Ishikawa (cell line): Measurements from ENCODE around the gene PNMA6E.

Source experiments
- CEBPB ChIP-seq: IDR thresholded peaks from 2 replicates; pipeline ENCODE4 v1.6.1; 2012
- CREB1 ChIP-seq: IDR thresholded peaks from 2 replicates; pipeline ENCODE4 v1.6.1; 2012; ENCODE audit warnings: low read depth
- EGR1 ChIP-seq: IDR thresholded peaks from 2 replicates; pipeline ENCODE4 v1.6.1; 2012
- EP300 ChIP-seq: IDR thresholded peaks from 2 replicates; pipeline ENCODE4 v1.6.1; 2012; ENCODE audit warnings: borderline replicate concordance
- FOXM1 ChIP-seq: IDR thresholded peaks from 2 replicates; pipeline ENCODE4 v1.6.1; 2012; ENCODE audit warnings: low read depth, borderline replicate concordance
- NFIC ChIP-seq: IDR thresholded peaks from 2 replicates; pipeline ENCODE4 v1.6.1; 2012
- RAD21 ChIP-seq: IDR thresholded peaks from 2 replicates; pipeline ENCODE4 v1.6.1; 2012; ENCODE audit warnings: low read depth
- TAF1 ChIP-seq: IDR thresholded peaks from 2 replicates; pipeline ENCODE4 v1.6.1; 2012; ENCODE audit warnings: low read depth, mild to moderate bottlenecking
- TCF12 ChIP-seq: IDR thresholded peaks from 2 replicates; pipeline ENCODE4 v1.6.1; 2012; ENCODE audit warnings: low read depth
- TEAD4 ChIP-seq: IDR thresholded peaks from 2 replicates; pipeline ENCODE4 v1.6.1; 2012
- YY1 ChIP-seq: IDR thresholded peaks from 2 replicates; pipeline ENCODE4 v1.6.1; 2012; ENCODE audit warnings: low read depth
- ZBTB7A ChIP-seq: IDR thresholded peaks from 2 replicates; pipeline ENCODE4 v1.6.1; 2012; ENCODE audit warnings: low read depth
- TF ChIP-seq, protein P1 (sequence below): IDR thresholded peaks from 2 replicates; pipeline ENCODE4 v1.6.1; 2012
- TF ChIP-seq, protein P2 (sequence below): IDR thresholded peaks from 2 replicates; pipeline ENCODE4 v1.6.1; 2012; ENCODE audit warnings: low read depth, mild to moderate bottlenecking
- TF ChIP-seq, protein P3 (sequence below): IDR thresholded peaks from 2 replicates; pipeline ENCODE4 v1.6.1; 2012

Gene PNMA6E

GRCh38 chrX:153434801-153435200, 33.7 kb upstream of the PNMA6E start:
- no peak for TF ChIP-seq EGR1
- TF ChIP-seq RAD21: no peak
- TF ChIP-seq YY1: no peak
- TF ChIP-seq EP300: no peak
- TF ChIP-seq, protein P1, sequence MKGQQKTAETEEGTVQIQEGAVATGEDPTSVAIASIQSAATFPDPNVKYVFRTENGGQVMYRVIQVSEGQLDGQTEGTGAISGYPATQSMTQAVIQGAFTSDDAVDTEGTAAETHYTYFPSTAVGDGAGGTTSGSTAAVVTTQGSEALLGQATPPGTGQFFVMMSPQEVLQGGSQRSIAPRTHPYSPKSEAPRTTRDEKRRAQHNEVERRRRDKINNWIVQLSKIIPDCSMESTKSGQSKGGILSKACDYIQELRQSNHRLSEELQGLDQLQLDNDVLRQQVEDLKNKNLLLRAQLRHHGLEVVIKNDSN: no peak
- TF ChIP-seq CREB1: no peak
- TF ChIP-seq, protein P2, sequence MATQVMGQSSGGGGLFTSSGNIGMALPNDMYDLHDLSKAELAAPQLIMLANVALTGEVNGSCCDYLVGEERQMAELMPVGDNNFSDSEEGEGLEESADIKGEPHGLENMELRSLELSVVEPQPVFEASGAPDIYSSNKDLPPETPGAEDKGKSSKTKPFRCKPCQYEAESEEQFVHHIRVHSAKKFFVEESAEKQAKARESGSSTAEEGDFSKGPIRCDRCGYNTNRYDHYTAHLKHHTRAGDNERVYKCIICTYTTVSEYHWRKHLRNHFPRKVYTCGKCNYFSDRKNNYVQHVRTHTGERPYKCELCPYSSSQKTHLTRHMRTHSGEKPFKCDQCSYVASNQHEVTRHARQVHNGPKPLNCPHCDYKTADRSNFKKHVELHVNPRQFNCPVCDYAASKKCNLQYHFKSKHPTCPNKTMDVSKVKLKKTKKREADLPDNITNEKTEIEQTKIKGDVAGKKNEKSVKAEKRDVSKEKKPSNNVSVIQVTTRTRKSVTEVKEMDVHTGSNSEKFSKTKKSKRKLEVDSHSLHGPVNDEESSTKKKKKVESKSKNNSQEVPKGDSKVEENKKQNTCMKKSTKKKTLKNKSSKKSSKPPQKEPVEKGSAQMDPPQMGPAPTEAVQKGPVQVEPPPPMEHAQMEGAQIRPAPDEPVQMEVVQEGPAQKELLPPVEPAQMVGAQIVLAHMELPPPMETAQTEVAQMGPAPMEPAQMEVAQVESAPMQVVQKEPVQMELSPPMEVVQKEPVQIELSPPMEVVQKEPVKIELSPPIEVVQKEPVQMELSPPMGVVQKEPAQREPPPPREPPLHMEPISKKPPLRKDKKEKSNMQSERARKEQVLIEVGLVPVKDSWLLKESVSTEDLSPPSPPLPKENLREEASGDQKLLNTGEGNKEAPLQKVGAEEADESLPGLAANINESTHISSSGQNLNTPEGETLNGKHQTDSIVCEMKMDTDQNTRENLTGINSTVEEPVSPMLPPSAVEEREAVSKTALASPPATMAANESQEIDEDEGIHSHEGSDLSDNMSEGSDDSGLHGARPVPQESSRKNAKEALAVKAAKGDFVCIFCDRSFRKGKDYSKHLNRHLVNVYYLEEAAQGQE: no peak
- no peak for TF ChIP-seq CEBPB
- no peak for TF ChIP-seq FOXM1
- no peak for TF ChIP-seq ZBTB7A
- TF ChIP-seq TEAD4: no peak
- TF ChIP-seq, protein P3, sequence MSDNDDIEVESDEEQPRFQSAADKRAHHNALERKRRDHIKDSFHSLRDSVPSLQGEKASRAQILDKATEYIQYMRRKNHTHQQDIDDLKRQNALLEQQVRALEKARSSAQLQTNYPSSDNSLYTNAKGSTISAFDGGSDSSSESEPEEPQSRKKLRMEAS: no peak
- TF ChIP-seq TAF1: no peak
- TF ChIP-seq TCF12: no peak
- TF ChIP-seq NFIC: no peak

GRCh38 chrX:153433781-153434285, 32.7 kb upstream of the PNMA6E start:
- TF ChIP-seq CREB1 (no peak), TCF12 (no peak), FOXM1 (no peak), NFIC (no peak)
- TF ChIP-seq, protein P1: no peak
- TF ChIP-seq, protein P2: no peak

GRCh38 chrX:153433161-153433680, 32.1 kb upstream of the PNMA6E start:
- TF ChIP-seq, protein P3: no peak
- TF ChIP-seq RAD21 (no peak), EGR1 (no peak), CREB1 (no peak), TCF12 (no peak), EP300 (no peak), YY1 (no peak), NFIC (no peak), TAF1 (no peak), TEAD4 (no peak)
- TF ChIP-seq, protein P2: no peak
- TF ChIP-seq, protein P1: no peak

GRCh38 chrX:153430796-153431195, 29.6 kb upstream of the PNMA6E start:
- no peak for TF ChIP-seq CREB1
- TF ChIP-seq, protein P1: no peak
- TF ChIP-seq, protein P3: no peak
- TF ChIP-seq TEAD4: no peak
- no peak for TF ChIP-seq YY1
- TF ChIP-seq FOXM1: no peak
- no peak for TF ChIP-seq EP300
- TF ChIP-seq NFIC: no peak
- TF ChIP-seq RAD21: no peak
- TF ChIP-seq CEBPB: no peak
- TF ChIP-seq, protein P2: no peak
- no peak for TF ChIP-seq ZBTB7A
- no peak for TF ChIP-seq EGR1
- TF ChIP-seq TAF1: no peak
